ENCODE results near the gene SHROOM3.

SHROOM3 gene

GRCh38 chr4:76809594-76810305 is 374.7 kb downstream of the SHROOM3 start:
- Histone ChIP-seq H3K36me3 (ENCODE audit: control insufficient read depth, insufficient read depth, low read length) (no peaks in the 10 kb centered on the region), H3K4me3 (replicated peaks; ENCODE audit: low read depth, low read length) (no peak overlapping the region), H3K27me3 (replicated peaks; ENCODE audit: control insufficient read depth, insufficient read depth, low read length) (no peaks in the 10 kb centered on the region)
- DNase-seq (ENCODE audit: extremely low read depth, insufficient read length), result no peak
- no peak for TF ChIP-seq CTCF (IDR thresholded peaks at IDR 0.05; ENCODE audit: insufficient read depth, low read length, poor library complexity, severe bottlenecking)

DNA sequence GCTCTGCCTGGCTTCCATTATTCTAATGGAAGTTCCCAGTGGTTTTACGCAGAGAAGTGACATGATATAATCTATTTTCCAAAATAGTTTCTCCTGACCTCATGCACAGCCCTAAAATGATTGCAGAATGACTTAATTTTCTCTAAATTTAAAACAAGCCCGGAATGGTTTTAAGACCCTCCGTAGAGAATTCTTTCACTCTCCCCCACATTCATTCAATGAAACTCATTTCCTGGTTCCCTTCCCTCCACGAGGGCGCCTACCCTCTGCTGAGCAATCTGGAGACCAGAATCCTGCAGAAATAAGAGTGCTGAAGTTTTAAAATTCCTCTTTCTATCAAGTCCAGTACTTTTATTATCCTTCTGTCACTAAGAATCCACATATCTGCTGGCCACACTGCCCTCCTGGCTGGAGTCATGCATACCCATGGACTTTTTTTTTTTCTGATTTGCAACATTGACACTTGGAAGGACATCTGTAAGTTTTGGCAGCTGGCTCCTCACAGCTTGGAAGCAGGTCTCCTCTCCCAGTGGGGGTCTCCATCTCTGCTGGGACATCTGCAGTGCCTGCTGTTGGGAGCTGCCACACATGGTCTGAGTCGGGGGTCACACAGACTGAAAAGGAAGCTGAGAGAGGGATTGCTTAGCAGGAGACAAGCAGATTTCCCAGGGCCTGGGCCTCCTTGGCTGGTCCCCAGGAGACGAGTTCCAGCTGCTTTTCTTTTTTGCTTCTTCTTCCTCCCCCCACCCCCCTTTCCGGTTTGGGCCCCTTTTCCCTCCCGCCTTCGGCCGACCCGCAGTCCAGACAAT is 376.8 kb downstream of the SHROOM3 start:
- Histone ChIP-seq H3K4me3 (replicated peaks; ENCODE audit: low read depth, low read length) (no peak overlapping the region), H3K36me3 (ENCODE audit: control insufficient read depth, insufficient read depth, low read length) (no peaks in the 10 kb centered on the region), H3K27me3 (replicated peaks; ENCODE audit: control insufficient read depth, insufficient read depth, low read length) (no peaks in the 10 kb centered on the region)
- DNase-seq (ENCODE audit: extremely low read depth, insufficient read length), result no peak
- TF ChIP-seq CTCF (IDR thresholded peaks at IDR 0.05; ENCODE audit: insufficient read depth, low read length, poor library complexity, severe bottlenecking), result no peak

DNA sequence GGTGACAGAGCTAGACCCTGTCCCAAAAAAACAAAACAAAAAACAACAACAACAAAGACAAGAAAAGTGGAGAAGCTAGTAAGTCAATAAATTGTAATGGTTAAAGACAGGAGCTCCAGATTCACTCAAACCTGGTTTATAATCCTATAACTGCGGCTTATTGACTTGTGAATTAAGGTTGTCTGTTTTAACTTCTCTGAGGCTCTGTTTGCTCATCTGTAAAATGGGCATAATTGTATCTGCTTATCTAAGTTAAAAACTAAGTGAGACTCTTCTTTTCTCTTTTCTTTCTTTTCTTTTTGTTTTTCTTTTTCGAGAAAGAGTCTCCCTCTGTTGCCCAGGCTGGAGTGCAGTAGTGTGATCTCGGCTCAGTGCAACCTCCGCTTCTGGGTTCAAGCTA is 378.0 kb downstream of the SHROOM3 start:
- no peak for DNase-seq (ENCODE audit: extremely low read depth, insufficient read length)
- Histone ChIP-seq H3K4me3 (replicated peaks; ENCODE audit: low read depth, low read length) (no peak overlapping the region), H3K36me3 (ENCODE audit: control insufficient read depth, insufficient read depth, low read length) (no peaks in the 10 kb centered on the region), H3K27me3 (replicated peaks; ENCODE audit: control insufficient read depth, insufficient read depth, low read length) (no peaks in the 10 kb centered on the region)
- TF ChIP-seq CTCF (IDR thresholded peaks at IDR 0.05; ENCODE audit: insufficient read depth, low read length, poor library complexity, severe bottlenecking), result no peak

- Histone ChIP-seq H3K36me3 (ENCODE audit: control insufficient read depth, insufficient read depth, low read length) (no peaks in the 10 kb centered on the region), H3K27me3 (replicated peaks; ENCODE audit: control insufficient read depth, insufficient read depth, low read length) (no peaks in the 10 kb centered on the region), H3K4me3 (replicated peaks; ENCODE audit: low read depth, low read length) (no peak overlapping the region)
- no peak for TF ChIP-seq CTCF (IDR thresholded peaks at IDR 0.05; ENCODE audit: insufficient read depth, low read length, poor library complexity, severe bottlenecking)
- no peak for DNase-seq (ENCODE audit: extremely low read depth, insufficient read length)
Observed at GRCh38 chr4:76821641-76822040, 386.6 kb downstream of the SHROOM3 start.

GRCh38 chr4:76822303-76822702 is 387.3 kb downstream of the SHROOM3 start:
- DNase-seq (ENCODE audit: extremely low read depth, insufficient read length), result no peak
- no peak for TF ChIP-seq CTCF (IDR thresholded peaks at IDR 0.05; ENCODE audit: insufficient read depth, low read length, poor library complexity, severe bottlenecking)
- no peak overlapping the region for H3K4me3 ChIP-seq (replicated peaks; ENCODE audit: low read depth, low read length)
- H3K27me3 ChIP-seq (replicated peaks; ENCODE audit: control insufficient read depth, insufficient read depth, low read length), result no peaks in the 10 kb centered on the region
- no peaks in the 10 kb centered on the region for H3K36me3 ChIP-seq (ENCODE audit: control insufficient read depth, insufficient read depth, low read length)

Measured in GM06990 (cell line).